GM18517 (cell line): ENCODE results near the gene GTPBP4.
"Not testable (repeated sequence)": the region's sequence is repeated elsewhere in the genome, so short reads cannot be mapped to it uniquely, and the experiment has no call there.

Experiments
- ATAC-seq: cut with Tn5 transposase; IDR thresholded peaks from one replicate; pipeline ENCODE4 v1.9.1; 2021; ENCODE audit warnings: mild to moderate bottlenecking, moderate library complexity; ENCODE audit not compliant: unreplicated experiment

The GTPBP4 gene

GRCh38 chr10:1054684-1055083, 66.5 kb downstream of the GTPBP4 start:
- no peak for ATAC-seq

DNA sequence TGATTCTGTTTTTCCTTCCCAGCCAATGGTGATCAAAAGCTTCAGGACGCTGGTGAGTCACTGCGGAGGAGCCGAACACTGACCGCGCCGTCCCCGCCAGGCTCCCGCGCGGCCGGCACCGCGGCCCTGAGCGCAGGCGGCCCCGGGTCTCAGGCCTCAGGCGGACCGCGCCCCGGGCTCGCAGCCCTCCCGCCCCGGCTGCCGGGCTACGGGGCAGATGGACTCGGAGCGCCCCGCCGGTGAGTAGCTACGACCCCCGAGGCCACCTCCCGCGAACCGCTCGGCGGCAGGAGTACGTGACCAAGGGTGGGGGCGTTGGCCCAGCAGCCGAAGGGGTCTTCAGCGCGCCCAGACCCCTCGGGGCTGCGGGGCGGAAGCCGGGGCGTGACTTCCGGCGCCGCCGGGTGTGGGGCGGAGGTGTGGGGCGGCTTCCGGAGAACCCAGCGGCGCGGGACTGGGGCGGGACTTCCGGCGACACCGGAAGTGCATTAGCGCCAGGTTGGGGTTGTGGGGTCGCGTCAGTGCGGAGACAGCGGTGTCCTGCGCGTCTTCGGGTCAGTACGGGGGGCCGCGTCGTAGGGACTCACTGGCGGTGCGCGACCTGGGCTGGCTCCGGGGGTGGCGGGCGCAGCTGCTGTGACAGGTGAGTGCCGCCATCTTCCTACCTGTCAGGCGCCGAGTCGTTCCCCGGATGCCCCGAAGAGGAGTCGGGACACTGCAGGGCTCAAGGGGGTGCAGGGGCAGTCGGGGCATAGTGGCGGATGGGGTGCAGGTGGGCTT, 68.3 kb downstream of the GTPBP4 start, which contains the start of gene WDR37:
TSS of gene WDR37 (plus strand) at position 60 of the 780 bp plus-strand sequence. CDS start 15,771 bp downstream, outside the sequence.
- ATAC-seq, result peak; percentile 82

DNA sequence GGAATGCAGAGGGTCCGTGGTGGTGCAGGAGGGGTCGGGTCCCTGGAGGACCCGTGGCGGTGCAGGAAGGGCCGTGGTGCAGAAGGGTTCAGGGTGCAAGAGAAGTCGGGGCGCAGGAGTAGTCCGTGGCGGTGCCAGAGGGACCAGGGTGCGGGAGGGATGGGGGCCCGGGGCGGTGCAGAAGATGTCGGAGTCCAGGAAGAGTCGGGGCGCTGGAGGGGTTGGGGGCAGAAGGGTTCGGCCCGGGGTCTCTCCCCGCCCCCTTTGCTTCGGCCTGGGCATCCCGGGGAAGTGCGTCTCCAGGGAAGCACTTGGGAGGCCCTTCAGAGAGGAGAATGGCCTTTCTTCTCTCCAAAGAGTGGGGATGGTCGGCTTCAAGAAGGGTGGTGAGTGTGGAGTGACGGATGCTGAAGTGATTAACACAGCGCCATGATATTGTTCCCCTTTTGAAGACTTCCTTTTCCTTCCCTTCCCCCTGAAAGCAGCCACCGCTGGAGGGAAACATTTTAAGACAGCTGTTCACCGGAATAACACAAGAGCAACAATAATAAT, 68.9 kb downstream of the GTPBP4 start:
- ATAC-seq, result no peak

DNA sequence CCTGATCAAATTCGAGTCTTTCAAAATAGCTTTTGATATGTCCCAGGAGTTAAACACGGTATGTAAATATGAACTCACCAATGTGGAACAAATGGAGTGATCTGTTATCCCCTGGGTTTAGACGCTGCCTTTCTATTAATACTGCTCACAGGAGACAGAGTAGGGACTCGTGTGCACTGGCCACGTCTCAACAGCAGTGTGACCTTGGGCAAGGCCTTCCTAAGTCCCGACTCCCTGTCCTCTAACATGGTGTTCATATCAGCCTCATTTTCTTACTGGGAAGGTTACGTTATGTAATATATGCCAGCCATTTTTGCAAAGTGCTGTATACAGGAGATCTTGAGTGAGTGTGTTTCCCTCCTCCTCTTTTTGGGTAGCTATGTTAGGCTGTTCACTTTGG, 69.8 kb downstream of the GTPBP4 start:
- ATAC-seq, result no peak

GRCh38 chr10:1059902-1060301, 71.7 kb downstream of the GTPBP4 start:
- ATAC-seq, result no peak

DNA sequence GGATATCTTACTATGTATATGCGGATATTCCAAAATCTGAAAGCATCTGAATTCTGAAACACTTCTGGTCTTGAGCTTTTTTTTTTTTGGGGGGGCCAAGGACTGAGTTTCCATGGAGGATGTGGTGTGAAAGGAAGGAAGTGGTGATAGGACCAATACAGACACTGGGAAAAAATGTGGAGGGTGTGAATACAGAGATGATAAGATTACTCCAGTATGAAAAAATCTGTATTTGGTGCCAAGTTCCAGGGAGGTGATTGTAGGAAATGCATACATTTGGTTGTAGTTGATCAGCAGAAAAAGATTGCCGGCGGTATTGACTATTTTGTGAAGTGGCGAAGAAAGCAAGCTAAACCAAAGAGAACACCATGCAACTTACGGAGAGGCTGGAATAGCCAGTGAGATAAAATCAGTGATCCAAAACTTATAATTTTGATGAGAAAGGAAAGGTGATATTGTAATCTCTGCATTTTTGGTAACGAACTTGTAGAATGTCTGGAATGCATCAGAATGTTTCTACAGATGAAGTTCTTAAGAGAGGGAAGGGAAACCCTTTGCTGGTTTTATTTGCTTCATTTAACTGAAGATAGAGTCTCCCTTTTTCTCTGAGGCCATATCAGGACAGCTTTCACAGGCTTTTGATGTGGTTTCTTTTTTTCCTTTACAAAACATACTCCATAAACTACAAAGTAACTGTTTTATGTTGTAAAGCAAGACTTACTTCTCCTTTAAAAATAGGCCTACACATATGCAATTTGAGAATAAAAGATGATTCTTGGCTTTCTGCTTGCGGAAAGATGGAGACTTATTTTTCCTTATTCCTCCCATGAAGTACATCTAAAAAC, 73.9 kb downstream of the GTPBP4 start:
- no peak for ATAC-seq

DNA sequence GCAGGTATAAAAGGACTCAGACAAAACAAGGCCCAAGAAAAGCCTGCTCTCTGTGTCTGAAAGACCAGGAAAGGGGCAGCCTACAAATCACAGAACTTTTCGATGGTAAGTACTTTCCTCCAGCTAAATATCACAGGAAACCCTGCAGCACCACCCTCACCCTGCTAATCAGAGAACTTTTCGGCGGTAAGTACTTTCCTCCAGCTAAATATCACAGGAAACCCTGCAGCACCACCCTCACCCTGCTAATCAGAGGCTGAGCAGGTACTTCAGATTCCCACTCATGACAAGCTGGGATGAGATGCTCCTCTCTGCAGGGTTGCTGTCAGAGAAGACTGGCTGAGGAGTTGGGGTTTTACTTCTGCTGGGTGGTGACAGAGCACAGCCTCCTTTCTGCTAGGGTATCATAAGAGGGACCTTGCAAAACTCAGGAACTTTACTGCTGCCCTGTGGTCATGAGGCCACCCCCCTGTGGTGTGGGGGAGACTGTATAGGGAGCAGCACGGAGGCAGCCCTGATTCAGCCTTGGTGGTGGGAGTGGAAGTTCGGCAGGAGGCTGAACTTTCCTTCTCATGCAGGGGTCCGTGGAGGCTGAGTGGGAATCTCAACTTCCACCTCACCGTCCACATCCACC, 75.1 kb downstream of the GTPBP4 start:
- ATAC-seq, result no peak

GRCh38 chr10:1064964-1065247, 76.7 kb downstream of the GTPBP4 start:
- no peak for ATAC-seq

GRCh38 chr10:1066734-1067133, 78.5 kb downstream of the GTPBP4 start:
- ATAC-seq, result not testable (repeated sequence)

DNA sequence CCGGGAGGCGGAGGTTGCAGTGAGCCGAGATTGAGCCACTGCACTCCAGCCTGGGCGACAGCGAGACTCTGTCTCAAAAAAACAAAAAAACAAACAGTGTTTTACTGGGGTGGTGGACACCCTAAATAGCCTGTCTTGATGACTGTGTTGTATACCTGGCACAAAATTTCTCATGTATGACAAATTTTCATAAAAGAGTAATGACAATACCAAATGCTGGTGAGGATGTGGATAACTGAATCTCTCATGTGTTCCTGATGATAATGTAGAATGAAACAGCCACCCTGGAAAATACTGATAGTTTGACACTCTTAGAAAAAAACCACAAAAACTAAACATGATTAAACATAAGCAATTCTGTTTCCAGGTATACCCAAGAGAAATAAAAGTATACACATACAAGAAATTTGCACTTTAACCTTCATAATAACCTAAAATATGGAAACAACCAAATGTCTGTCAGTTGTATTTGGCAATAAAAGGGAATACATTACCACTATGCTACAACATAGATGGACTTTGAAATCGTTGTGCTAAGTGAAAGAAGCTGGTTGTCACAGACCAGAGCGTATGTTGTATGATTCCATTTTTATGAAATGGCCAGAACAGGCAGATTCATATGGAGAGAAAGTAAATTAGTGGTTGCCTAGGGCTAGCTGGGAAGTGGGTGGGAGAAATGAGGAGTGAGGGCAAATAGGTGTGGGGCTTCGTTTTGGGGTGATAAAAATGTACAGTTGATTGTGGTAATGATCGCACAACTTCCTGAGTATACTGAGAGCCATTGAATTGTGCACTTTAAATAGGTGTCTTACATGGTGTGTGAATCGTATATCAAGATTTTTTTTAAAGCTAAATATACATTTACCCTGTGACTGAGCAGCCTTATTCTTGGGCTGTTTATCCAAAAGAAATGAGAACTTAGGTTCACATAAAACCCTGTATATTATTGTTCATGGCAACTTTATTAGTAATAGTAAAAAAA, 80.4 kb downstream of the GTPBP4 start:
- ATAC-seq, result no peak
